Measurements from ENCODE around the gene ZNF574. TPM values are rescaled to one million over a fixed set of nuclear protein-coding genes. Genes with fewer than 3 reads are reported as not detected.

Gene ZNF574
- total and polyA plus RNA-seq, 2 experiments from 2014 or later = 19.4 to 61.2 TPM

DNA sequence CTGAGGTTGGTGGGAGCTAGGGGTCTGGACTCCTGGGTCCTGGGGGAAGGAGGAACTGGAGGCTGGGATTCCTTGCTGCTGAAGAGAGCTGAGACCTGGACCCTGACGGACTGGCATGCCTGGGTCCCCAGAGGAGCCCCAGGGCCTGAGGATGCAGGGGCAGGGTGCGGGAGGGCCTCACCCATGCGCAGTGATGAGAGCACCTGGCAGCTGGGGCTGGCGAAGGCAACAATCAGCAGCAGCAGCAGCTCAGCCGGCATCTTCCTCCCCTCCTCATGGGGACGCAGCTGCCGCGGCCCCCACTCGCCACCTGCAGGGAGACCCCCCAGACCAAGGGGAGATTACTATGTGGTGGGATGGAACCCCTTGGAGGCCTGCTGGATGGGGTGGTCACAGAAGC is 10.5 kb upstream of the ZNF574 start:
- H3K27ac Mint-ChIP-seq = no peak overlapping the region
- Histone ChIP-seq H3K4me1 (ENCODE audit: insufficient read depth) (peaks cover 17% of the 10 kb centered on the region), H4K20me1 (replicated peaks; ENCODE audit: insufficient read depth) (peaks cover 12% of the 10 kb centered on the region), H3K36me3 (ENCODE audit: insufficient read depth) (peaks cover 3% of the 10 kb centered on the region; the same call in 1 of the 2 replicates), H3K27ac (ENCODE audit: low read depth) (no peak overlapping the region), H3F3A (replicated peaks; ENCODE audit: low read depth) (peaks cover 6% of the 10 kb centered on the region; the same call in 1 of the 2 replicates), H2AFZ (no peak overlapping the region), H3K27me3 (ENCODE audit: insufficient read depth) (no peaks in the 10 kb centered on the region), H3K4me2 (no peak overlapping the region), H3K4me3 (no peak overlapping the region), H3K79me2 (replicated peaks; ENCODE audit: insufficient read depth) (peaks cover 28% of the 10 kb centered on the region), H3K9me2 (ENCODE audit: insufficient read depth) (no peaks in the 10 kb centered on the region)
- TF ChIP-seq, protein P1, sequence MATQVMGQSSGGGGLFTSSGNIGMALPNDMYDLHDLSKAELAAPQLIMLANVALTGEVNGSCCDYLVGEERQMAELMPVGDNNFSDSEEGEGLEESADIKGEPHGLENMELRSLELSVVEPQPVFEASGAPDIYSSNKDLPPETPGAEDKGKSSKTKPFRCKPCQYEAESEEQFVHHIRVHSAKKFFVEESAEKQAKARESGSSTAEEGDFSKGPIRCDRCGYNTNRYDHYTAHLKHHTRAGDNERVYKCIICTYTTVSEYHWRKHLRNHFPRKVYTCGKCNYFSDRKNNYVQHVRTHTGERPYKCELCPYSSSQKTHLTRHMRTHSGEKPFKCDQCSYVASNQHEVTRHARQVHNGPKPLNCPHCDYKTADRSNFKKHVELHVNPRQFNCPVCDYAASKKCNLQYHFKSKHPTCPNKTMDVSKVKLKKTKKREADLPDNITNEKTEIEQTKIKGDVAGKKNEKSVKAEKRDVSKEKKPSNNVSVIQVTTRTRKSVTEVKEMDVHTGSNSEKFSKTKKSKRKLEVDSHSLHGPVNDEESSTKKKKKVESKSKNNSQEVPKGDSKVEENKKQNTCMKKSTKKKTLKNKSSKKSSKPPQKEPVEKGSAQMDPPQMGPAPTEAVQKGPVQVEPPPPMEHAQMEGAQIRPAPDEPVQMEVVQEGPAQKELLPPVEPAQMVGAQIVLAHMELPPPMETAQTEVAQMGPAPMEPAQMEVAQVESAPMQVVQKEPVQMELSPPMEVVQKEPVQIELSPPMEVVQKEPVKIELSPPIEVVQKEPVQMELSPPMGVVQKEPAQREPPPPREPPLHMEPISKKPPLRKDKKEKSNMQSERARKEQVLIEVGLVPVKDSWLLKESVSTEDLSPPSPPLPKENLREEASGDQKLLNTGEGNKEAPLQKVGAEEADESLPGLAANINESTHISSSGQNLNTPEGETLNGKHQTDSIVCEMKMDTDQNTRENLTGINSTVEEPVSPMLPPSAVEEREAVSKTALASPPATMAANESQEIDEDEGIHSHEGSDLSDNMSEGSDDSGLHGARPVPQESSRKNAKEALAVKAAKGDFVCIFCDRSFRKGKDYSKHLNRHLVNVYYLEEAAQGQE (IDR thresholded peaks at IDR 0.05; ENCODE audit: unreplicated experiment) = no peak
- TF ChIP-seq STAT1 (IDR thresholded peaks at IDR 0.05; ENCODE audit: unreplicated experiment) = no peak
- TF ChIP-seq, protein P2, sequence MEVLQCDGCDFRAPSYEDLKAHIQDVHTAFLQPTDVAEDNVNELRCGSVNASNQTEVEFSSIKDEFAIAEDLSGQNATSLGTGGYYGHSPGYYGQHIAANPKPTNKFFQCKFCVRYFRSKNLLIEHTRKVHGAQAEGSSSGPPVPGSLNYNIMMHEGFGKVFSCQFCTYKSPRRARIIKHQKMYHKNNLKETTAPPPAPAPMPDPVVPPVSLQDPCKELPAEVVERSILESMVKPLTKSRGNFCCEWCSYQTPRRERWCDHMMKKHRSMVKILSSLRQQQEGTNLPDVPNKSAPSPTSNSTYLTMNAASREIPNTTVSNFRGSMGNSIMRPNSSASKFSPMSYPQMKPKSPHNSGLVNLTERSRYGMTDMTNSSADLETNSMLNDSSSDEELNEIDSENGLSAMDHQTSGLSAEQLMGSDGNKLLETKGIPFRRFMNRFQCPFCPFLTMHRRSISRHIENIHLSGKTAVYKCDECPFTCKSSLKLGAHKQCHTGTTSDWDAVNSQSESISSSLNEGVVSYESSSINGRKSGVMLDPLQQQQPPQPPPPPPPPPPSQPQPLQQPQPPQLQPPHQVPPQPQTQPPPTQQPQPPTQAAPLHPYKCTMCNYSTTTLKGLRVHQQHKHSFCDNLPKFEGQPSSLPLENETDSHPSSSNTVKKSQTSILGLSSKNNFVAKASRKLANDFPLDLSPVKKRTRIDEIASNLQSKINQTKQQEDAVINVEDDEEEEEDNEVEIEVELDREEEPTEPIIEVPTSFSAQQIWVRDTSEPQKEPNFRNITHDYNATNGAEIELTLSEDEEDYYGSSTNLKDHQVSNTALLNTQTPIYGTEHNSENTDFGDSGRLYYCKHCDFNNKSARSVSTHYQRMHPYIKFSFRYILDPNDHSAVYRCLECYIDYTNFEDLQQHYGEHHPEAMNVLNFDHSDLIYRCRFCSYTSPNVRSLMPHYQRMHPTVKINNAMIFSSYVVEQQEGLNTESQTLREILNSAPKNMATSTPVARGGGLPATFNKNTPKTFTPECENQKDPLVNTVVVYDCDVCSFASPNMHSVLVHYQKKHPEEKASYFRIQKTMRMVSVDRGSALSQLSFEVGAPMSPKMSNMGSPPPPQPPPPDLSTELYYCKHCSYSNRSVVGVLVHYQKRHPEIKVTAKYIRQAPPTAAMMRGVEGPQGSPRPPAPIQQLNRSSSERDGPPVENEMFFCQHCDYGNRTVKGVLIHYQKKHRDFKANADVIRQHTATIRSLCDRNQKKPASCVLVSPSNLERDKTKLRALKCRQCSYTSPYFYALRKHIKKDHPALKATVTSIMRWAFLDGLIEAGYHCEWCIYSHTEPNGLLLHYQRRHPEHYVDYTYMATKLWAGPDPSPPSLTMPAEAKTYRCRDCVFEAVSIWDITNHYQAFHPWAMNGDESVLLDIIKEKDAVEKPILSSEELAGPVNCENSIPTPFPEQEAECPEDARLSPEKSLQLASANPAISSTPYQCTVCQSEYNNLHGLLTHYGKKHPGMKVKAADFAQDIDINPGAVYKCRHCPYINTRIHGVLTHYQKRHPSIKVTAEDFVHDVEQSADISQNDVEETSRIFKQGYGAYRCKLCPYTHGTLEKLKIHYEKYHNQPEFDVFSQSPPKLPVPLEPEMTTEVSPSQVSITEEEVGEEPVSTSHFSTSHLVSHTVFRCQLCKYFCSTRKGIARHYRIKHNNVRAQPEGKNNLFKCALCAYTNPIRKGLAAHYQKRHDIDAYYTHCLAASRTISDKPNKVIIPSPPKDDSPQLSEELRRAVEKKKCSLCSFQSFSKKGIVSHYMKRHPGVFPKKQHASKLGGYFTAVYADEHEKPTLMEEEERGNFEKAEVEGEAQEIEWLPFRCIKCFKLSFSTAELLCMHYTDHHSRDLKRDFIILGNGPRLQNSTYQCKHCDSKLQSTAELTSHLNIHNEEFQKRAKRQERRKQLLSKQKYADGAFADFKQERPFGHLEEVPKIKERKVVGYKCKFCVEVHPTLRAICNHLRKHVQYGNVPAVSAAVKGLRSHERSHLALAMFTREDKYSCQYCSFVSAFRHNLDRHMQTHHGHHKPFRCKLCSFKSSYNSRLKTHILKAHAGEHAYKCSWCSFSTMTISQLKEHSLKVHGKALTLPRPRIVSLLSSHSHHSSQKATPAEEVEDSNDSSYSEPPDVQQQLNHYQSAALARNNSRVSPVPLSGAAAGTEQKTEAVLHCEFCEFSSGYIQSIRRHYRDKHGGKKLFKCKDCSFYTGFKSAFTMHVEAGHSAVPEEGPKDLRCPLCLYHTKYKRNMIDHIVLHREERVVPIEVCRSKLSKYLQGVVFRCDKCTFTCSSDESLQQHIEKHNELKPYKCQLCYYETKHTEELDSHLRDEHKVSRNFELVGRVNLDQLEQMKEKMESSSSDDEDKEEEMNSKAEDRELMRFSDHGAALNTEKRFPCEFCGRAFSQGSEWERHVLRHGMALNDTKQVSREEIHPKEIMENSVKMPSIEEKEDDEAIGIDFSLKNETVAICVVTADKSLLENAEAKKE (CRISPR knock-in tag; IDR thresholded peaks at IDR 0.05) = no peak
- TF ChIP-seq JUNB (IDR thresholded peaks at IDR 0.05; ENCODE audit: unreplicated experiment) = no peak
- no peak for TF ChIP-seq NANOG (IDR thresholded peaks at IDR 0.05; ENCODE audit: borderline replicate concordance)
- TF ChIP-seq POLR2AphosphoS5 (IDR thresholded peaks at IDR 0.05; ENCODE audit: low read depth) = no peak
- TF ChIP-seq EZH2 (IDR thresholded peaks at IDR 0.05; ENCODE audit: low read depth, unreplicated experiment) = no peak
- TF ChIP-seq ZNF114 (CRISPR knock-in tag; IDR thresholded peaks at IDR 0.05) = no peak
- no peak for ATAC-seq
- H3K27me3 Mint-ChIP-seq (ENCODE audit: insufficient read depth, low read depth, poor library complexity) = peaks cover 10% of the 10 kb centered on the region
- H3K4me3 Mint-ChIP-seq = no peak overlapping the region
- DNase-seq (ENCODE audit: low spot score) = no peak
- H3K36me3 Mint-ChIP-seq (ENCODE audit: low read depth) = peaks cover 37% of the 10 kb centered on the region
- H3K4me1 Mint-ChIP-seq = peaks cover 4% of the 10 kb centered on the region
- H3K9me3 Mint-ChIP-seq = 0 out of 3 replicates have a peak, but pooled peaks cover 2% of the 10 kb centered on the region
